Right lobe of liver (tissue), 6 donors: ENCODE data around the gene NXPH2. TPM values are rescaled to one million over a fixed set of nuclear protein-coding genes. Genes with fewer than 3 reads are reported as not detected.

ENCODE experiments used
- ATAC-seq, 4 donors: fragments of 200-7000 bp; cut with Tn5 transposase; one replicate each; pipeline ENCODE4 v1.9.1; 2020; ENCODE audit warnings: mild to moderate bottlenecking in 4 of 4, moderate library complexity in 4 of 4
- DNase-seq, 3 donors: peaks; one replicate each; pipeline ENCODE4 v3.0.0-alpha.2; 2020
- H3K27ac ChIP-seq, 3 donors: fragments of 200-600 bp; one replicate each; pipeline ENCODE4 v1.8.0; 2022
- H3K27me3 ChIP-seq, 2 donors: fragments of 200-600 bp; one replicate each; pipeline ENCODE4 v1.8.0; 2022
- H3K36me3 ChIP-seq, 4 donors: fragments of 200-600 bp; sonication (generic) in 1 of 4; one replicate each; pipeline versions ENCODE4 v1.5.1 to v1.8.0; 2017 to 2022; ENCODE audit warnings: control low read depth in 1 of 4
- H3K4me1 ChIP-seq, 4 donors: fragments of 200-600 bp; sonication (generic) in 1 of 4; one replicate each; pipeline versions ENCODE4 v1.5.1 to v1.8.0; 2017 to 2022; ENCODE audit warnings: control low read depth in 1 of 4
- H3K4me3 ChIP-seq, 3 donors: fragments of 200-600 bp; one replicate each; pipeline ENCODE4 v1.8.0; 2022
- H3K9me3 ChIP-seq, 4 donors: fragments of 200-600 bp; sonication (generic) in 1 of 4; one replicate each; pipeline versions ENCODE4 v1.5.1 to v1.8.0; 2017 to 2022; ENCODE audit warnings: control low read depth in 1 of 4
- POLR2A ChIP-seq: fragments of 450-650 bp; IDR thresholded peaks from one replicate; pipeline ENCODE4 v1.6.1; 2017; ENCODE audit warnings: antibody characterized with exemption, mild to moderate bottlenecking
- WGBS: methylation state at CpG from one replicate; pipeline ENCODE4 v1.1.6; 2018; ENCODE audit warnings: low coverage, low lambda C conversion rate; ENCODE audit not compliant: insufficient coverage; ENCODE audit errors: missing lambda C conversion rate; 5-methylcytosine and 5-hydroxymethylcytosine counted together
- intact Hi-C, 2 donors: fragments of 100-400 bp; cut with DNase I; formaldehyde crosslinking; loops; one replicate each; pipeline versions ENCODE4 v1.11.2 to v1.14.1; 2022
- total RNA-seq, 6 experiments: library from RNA; depleted of rRNA in 2 of 6; stranded (reverse); fragments of >200 nt in 2 of 6; fragmentation: NEBNext Ultra II Directional in 3 of 6; extraction: Animal tissue kit (Norgen Biotek cat#: 25700) in 3 of 6; gene quantifications; one replicate each; pipeline versions ENCODE4 v1.1.0 to v1.2.4, GENCODE V29; 2016 to 2023
- TF ChIP-seq, protein P1 (sequence below), 4 donors: fragments of 200-600 bp in 3 of 4; fragments of 450-650 bp in 1 of 4; IDR thresholded peaks; one replicate each; pipeline versions ENCODE4 v1.5.1 to v1.8.0; 2016 to 2022; ENCODE audit warnings: antibody characterized with exemption in 4 of 4, mild to moderate bottlenecking in 2 of 4
- donor health status: DM: no; HTN: yes; CAD: no.
- donor health status: DM: no; HTN: no; CAD: no.
- donor health status: DM: no; HTN: no; CAD: no.
- donor health status: DM: no; HTN: yes; CAD: no.
- donor health status: DM: no; HTN: yes; CAD: no.

NXPH2 gene
- total RNA-seq, 6 experiments from 2014 or later, result not detected

- intact Hi-C loops, result no loop called here
- 69% methylated on average over 2 of the region's 2 CpGs for WGBS
- H3K4me1 ChIP-seq, result no peaks in the 10 kb centered on the region
Observed at GRCh38 chr2:138620431-138620830, 159.8 kb downstream of the NXPH2 start.

More at GRCh38 chr2:138620431-138620830, 159.8 kb downstream of the NXPH2 start:
- ATAC-seq (no peak), DNase-seq (no peak)
- Histone ChIP-seq H3K27me3 (no peaks in the 10 kb centered on the region), H3K4me3 (no peak overlapping the region), H3K27ac (no peak overlapping the region), H3K9me3 (no peaks in the 10 kb centered on the region), H3K36me3 (no peaks in the 10 kb centered on the region)
- no peak for TF ChIP-seq POLR2A
- TF ChIP-seq, protein P1, sequence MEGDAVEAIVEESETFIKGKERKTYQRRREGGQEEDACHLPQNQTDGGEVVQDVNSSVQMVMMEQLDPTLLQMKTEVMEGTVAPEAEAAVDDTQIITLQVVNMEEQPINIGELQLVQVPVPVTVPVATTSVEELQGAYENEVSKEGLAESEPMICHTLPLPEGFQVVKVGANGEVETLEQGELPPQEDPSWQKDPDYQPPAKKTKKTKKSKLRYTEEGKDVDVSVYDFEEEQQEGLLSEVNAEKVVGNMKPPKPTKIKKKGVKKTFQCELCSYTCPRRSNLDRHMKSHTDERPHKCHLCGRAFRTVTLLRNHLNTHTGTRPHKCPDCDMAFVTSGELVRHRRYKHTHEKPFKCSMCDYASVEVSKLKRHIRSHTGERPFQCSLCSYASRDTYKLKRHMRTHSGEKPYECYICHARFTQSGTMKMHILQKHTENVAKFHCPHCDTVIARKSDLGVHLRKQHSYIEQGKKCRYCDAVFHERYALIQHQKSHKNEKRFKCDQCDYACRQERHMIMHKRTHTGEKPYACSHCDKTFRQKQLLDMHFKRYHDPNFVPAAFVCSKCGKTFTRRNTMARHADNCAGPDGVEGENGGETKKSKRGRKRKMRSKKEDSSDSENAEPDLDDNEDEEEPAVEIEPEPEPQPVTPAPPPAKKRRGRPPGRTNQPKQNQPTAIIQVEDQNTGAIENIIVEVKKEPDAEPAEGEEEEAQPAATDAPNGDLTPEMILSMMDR (IDR thresholded peaks at IDR 0.05), result no peak
